BLaER1 (cell line): ENCODE data around the gene FAM111B.
"Not testable (repeated sequence)": the region's sequence is repeated elsewhere in the genome, so short reads cannot be mapped to it uniquely, and the experiment has no call there.

Source experiments
- H3K27ac ChIP-seq: shearing (Covaris generic); formaldehyde crosslinking; 2 replicates; pipeline ENCODE4 v1.8.1; 2022
- H3K27me3 ChIP-seq: shearing (Covaris generic); formaldehyde crosslinking; 2 replicates; pipeline ENCODE4 v1.8.1; 2022
- H3K36me3 ChIP-seq: shearing (Covaris generic); formaldehyde crosslinking; 2 replicates; pipeline ENCODE4 v1.8.1; 2022
- H3K4me1 ChIP-seq: shearing (Covaris generic); formaldehyde crosslinking; 2 replicates; pipeline ENCODE4 v1.8.1; 2022
- H3K4me2 ChIP-seq: shearing (Covaris generic); formaldehyde crosslinking; 2 replicates; pipeline ENCODE4 v1.8.1; 2022
- H3K4me3 ChIP-seq: shearing (Covaris generic); formaldehyde crosslinking; 2 replicates; pipeline ENCODE4 v1.8.1; 2022
- H3K9ac ChIP-seq: shearing (Covaris generic); formaldehyde crosslinking; 2 replicates; pipeline ENCODE4 v1.8.1; 2022
- H3K9me3 ChIP-seq: shearing (Covaris generic); formaldehyde crosslinking; 2 replicates; pipeline ENCODE4 v1.8.1; 2022
- H4K20me1 ChIP-seq: shearing (Covaris generic); formaldehyde crosslinking; 2 replicates; pipeline ENCODE4 v1.8.1; 2022
- Cebpa-rat ChIP-seq: shearing (Covaris generic); IDR thresholded peaks from 2 replicates; pipeline ENCODE4 v1.8.1; 2022

The FAM111B gene

DNA sequence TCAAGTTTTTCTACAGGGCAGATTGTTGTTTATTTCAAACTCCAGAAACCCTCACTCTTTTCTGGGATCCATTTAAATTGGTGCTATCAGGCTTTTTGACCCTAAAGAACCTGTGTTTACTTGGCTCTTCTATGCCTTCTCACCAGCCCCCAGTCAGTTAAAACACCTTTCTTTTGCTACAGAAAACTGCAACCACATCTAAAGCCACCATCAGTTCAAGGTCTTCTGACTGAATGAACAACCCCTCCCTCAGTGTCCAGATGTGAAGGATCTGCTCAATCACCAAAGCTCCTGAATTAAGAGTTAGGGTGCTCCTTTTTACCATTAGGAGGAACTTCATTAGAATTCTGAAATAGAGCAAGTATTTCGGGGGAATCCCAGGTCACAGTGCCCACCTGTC, 28.0 kb upstream of the FAM111B start:
- no peaks in the 10 kb centered on the region for H3K27me3 ChIP-seq
- 0 out of 2 replicates have a peak, but pooled peaks cover 10% of the 10 kb centered on the region for H3K9me3 ChIP-seq
- no peak overlapping the region for H3K4me2 ChIP-seq
- no peak overlapping the region for H3K9ac ChIP-seq
- H3K4me1 ChIP-seq: no peaks in the 10 kb centered on the region; the same call in 1 of the 2 replicates
- H4K20me1 ChIP-seq: no peaks in the 10 kb centered on the region
- no peaks in the 10 kb centered on the region for H3K36me3 ChIP-seq
- H3K4me3 ChIP-seq: no peak overlapping the region
- no peak for TF ChIP-seq Cebpa-rat
- H3K27ac ChIP-seq: no peak overlapping the region

- H3K4me3 ChIP-seq, H3K9ac ChIP-seq, H3K27ac ChIP-seq, H3K27me3 ChIP-seq, H4K20me1 ChIP-seq, H3K4me2 ChIP-seq, H3K4me1 ChIP-seq, H3K36me3 ChIP-seq: not testable (repeated sequence)
- H3K9me3 ChIP-seq: 0 out of 2 replicates have a peak, but pooled peaks cover 10% of the 10 kb centered on the region
These were observed 26.6 kb upstream of the FAM111B start for GRCh38 chr11:59080421-59080820.

- H3K27ac ChIP-seq, H3K9me3 ChIP-seq, H3K4me1 ChIP-seq, H3K27me3 ChIP-seq, H3K9ac ChIP-seq, H3K36me3 ChIP-seq, H4K20me1 ChIP-seq, H3K4me3 ChIP-seq, H3K4me2 ChIP-seq: not testable (repeated sequence)
These were observed 25.5 kb upstream of the FAM111B start for GRCh38 chr11:59081430-59082020.

DNA sequence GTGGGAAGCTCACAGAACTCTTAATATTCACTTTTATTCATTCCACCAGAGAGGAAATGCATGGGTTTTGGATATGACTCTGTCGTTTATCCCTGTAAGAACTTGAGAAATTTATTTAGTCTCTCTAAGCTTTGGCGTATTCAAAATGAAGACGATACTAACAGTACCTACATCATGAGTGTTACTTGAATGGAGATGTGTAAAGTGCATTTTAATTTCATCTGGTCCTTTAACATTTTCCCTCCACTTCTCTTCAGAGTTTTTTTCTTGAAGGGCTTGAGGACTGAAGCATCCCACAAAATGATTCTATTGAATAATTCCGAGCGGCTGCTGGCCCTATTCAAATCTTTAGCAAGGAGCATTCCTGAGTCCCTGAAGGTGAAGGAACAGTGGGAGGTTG, 21.0 kb upstream of the FAM111B start, which contains the start of gene GLYATL1B:
Gene GLYATL1B (plus strand): TSS at position 301 of the 400 bp plus-strand sequence. CDS start 0 bp downstream, at position 301.
- not testable (repeated sequence) for H3K4me1 ChIP-seq, H3K27me3 ChIP-seq, H4K20me1 ChIP-seq, H3K4me3 ChIP-seq, H3K9ac ChIP-seq, H3K27ac ChIP-seq, H3K36me3 ChIP-seq, H3K9me3 ChIP-seq, H3K4me2 ChIP-seq

DNA sequence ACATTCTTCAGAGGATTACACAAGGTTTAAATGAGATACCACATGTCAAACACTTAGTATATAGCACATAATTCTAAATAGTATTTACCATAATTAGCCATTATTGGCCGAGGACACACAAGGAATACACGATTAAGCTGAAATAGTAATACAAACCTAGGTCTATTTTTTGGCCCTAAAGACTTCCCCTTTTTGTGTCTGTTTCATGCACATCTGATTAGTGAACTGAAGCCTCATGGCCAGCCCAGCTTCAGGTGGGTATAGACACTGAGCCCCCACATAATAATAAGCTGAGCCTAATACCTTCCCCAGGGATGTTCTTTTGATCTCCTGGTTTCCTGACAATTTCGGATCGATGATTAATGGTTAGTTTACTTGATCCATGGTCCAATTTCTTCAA, 18.9 kb upstream of the FAM111B start:
- H4K20me1 ChIP-seq: no peaks in the 10 kb centered on the region
- no peak for TF ChIP-seq Cebpa-rat
- H3K9me3 ChIP-seq: no peaks in the 10 kb centered on the region
- H3K4me2 ChIP-seq: no peak overlapping the region
- H3K27me3 ChIP-seq: no peaks in the 10 kb centered on the region
- H3K9ac ChIP-seq: no peak overlapping the region
- no peaks in the 10 kb centered on the region for H3K4me1 ChIP-seq
- H3K36me3 ChIP-seq: no peaks in the 10 kb centered on the region
- H3K27ac ChIP-seq: no peak overlapping the region
- no peak overlapping the region for H3K4me3 ChIP-seq

- not testable (repeated sequence) for H3K27ac ChIP-seq, H3K4me1 ChIP-seq, H3K36me3 ChIP-seq, H3K4me3 ChIP-seq, H3K4me2 ChIP-seq, H4K20me1 ChIP-seq, H3K9me3 ChIP-seq, H3K9ac ChIP-seq, H3K27me3 ChIP-seq
These were observed 13.5 kb upstream of the FAM111B start for GRCh38 chr11:59093576-59093975.

GRCh38 chr11:59095225-59095624, 11.8 kb upstream of the FAM111B start:
- not testable (repeated sequence) for H3K36me3 ChIP-seq, H3K9me3 ChIP-seq, H4K20me1 ChIP-seq, H3K9ac ChIP-seq, H3K27ac ChIP-seq, H3K4me1 ChIP-seq, H3K27me3 ChIP-seq, H3K4me3 ChIP-seq
- H3K4me2 ChIP-seq: peak overlapping the region; percentile 34

DNA sequence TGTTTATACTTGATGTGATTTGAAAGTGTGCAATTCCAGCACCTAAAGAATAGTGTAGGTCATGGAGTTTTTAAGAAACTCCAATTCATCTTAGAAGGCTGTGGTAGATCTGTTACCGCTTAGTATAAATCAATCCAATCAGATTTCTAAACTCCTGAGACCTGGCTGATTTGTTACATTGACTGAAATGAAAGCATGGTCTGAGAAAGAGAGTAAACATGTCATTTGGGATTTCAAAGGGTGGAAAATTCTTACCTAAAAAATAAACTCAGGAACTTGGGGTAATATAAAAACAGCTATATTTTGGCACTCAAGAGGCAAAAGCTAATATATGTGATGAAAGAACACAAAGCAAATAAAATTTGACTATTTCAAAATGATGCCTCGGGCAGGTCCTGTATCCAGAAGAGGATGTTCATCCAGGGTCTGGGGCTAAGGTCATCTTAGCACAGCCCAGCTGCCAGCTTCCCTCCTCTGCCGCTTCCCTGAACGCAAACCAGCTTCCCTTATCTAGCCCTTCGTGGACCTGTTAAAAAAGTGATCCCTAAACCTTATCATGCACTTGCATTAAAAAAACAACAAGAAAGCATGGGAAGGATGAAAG, 11.0 kb upstream of the FAM111B start:
- H3K9me3 ChIP-seq, H4K20me1 ChIP-seq, H3K4me3 ChIP-seq, H3K36me3 ChIP-seq, H3K27ac ChIP-seq, H3K27me3 ChIP-seq, H3K4me2 ChIP-seq, H3K4me1 ChIP-seq, H3K9ac ChIP-seq: not testable (repeated sequence)

- H3K4me2 ChIP-seq: no peak overlapping the region
These were observed 9.8 kb upstream of the FAM111B start for GRCh38 chr11:59097113-59097708.

GRCh38 chr11:59097938-59098337, 9.1 kb upstream of the FAM111B start:
- H3K4me1 ChIP-seq: peaks cover 17% of the 10 kb centered on the region; the same call in 1 of the 2 replicates
- H3K27me3 ChIP-seq, H3K4me2 ChIP-seq, H3K9me3 ChIP-seq, H3K4me3 ChIP-seq, H3K27ac ChIP-seq, H3K36me3 ChIP-seq, H3K9ac ChIP-seq, H4K20me1 ChIP-seq: not testable (repeated sequence)

More at GRCh38 chr11:59097113-59097708, 9.8 kb upstream of the FAM111B start:
- peaks cover 11% of the 10 kb centered on the region; the same call in 1 of the 2 replicates for H3K4me1 ChIP-seq
- H3K4me3 ChIP-seq: no peak overlapping the region
- no peak for TF ChIP-seq Cebpa-rat
- H3K27me3 ChIP-seq: no peaks in the 10 kb centered on the region
- no peaks in the 10 kb centered on the region for H3K36me3 ChIP-seq
- no peak overlapping the region for H3K9ac ChIP-seq
- no peak overlapping the region for H3K27ac ChIP-seq
- H3K9me3 ChIP-seq: no peaks in the 10 kb centered on the region
- H4K20me1 ChIP-seq: no peaks in the 10 kb centered on the region
